TTC549 (cell line): ENCODE data around the gene PRADC1.
"Not testable (repeated sequence)": the region's sequence is repeated elsewhere in the genome, so short reads cannot be mapped to it uniquely, and the experiment has no call there.

ENCODE experiments used
- FAIRE-seq: peaks from 2 replicates; lab custom pipeline; 2012; peaks lifted over from hg19 to GRCh38; lab: Jason Lieb, UNC

The PRADC1 gene

DNA sequence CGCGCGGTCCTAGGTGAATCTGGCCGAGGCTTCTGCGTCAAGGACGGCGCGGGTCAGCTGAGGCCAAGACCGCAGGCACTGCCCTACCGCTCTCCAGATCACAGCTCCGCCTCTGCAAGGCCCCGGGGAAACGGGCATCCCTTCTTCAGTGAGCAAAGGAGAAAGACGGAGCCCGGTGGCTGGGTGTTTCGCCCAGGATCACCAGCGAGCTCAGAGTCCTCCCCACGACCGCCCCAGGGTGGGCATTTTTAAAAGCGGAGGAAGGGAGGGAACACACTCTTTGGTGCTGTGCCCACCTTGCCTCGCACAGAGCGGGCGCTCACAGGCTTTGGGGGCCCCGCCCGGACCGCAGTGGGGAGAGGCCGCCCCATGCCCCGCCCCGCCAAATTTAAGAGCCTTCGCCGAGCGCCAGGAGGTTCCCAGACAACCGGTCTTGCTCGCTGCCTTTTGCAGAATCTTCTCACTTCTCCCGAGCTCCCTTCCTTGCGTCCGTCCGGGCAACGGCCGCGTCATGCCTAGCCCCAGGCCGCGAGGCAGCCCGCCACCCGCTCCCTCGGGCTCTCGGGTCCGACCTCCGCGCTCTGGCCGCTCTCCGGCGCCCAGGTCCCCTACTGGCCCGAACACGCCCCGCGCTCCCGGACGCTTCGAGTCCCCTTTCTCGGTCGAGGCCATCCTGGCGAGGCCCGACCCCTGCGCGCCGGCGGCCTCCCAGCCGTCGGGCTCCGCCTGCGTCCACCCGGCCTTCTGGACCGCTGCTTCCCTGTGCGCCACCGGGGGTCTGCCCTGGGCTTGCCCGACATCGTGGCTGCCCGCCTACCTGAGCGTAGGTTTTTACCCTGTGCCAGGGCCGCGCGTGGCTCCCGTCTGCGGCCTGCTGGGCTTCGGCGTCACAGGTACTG lies 30.6 kb downstream of the PRADC1 start, which contains the start of gene NOTO:
Gene NOTO, plus strand, starts transcription at position 419 of the 899 bp plus-strand sequence. Its CDS starts 93 bp downstream, at position 512.
- FAIRE-seq: no peak

- FAIRE-seq: not testable (repeated sequence)
Observed at GRCh38 chr2:73200281-73200680, 32.8 kb downstream of the PRADC1 start.

- FAIRE-seq: no peak
Observed at GRCh38 chr2:73197579-73197978, 35.5 kb downstream of the PRADC1 start.

GRCh38 chr2:73187549-73187948 lies 45.5 kb downstream of the PRADC1 start:
- FAIRE-seq: no peak

GRCh38 chr2:73185965-73186364 lies 47.1 kb downstream of the PRADC1 start:
- no peak for FAIRE-seq
